NCI-H510A treated with DMSO at 0.1 percent for 48 hours (cell line): ENCODE results near the gene KCTD1.
A peak's percentile ranks its signal among the peaks of the same experiment; 100 is the strongest.

Experiments
- DNase-seq: peaks from one replicate; lab custom pipeline; 2025; lab: John Stamatoyannopoulos, UW

The KCTD1 gene

GRCh38 chr18:26524002-26524401 lies 24.4 kb downstream of the KCTD1 start:
- DNase-seq = no peak

- no peak for DNase-seq
Measured at GRCh38 chr18:26521617-26522016, 26.7 kb downstream of the KCTD1 start.

DNA sequence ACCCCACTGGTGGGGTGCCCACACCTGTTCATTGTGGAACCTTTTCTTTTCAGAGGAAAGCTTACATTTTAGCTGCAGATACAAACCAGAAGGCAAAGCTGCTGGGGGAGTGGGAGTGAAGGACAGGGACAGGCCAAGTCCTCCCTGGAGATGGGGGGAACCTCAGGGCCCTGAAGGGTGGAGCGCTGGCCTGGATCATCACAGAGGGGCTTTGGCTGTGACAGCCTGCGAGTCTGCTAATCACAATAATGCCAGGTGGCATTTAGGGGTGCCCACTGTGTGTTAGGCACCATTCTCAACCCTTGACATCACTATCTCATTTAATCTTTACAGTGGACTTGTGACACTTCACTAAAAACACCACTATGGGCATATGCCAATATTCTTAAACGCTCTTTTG lies 27.4 kb downstream of the KCTD1 start:
- no peak for DNase-seq

DNA sequence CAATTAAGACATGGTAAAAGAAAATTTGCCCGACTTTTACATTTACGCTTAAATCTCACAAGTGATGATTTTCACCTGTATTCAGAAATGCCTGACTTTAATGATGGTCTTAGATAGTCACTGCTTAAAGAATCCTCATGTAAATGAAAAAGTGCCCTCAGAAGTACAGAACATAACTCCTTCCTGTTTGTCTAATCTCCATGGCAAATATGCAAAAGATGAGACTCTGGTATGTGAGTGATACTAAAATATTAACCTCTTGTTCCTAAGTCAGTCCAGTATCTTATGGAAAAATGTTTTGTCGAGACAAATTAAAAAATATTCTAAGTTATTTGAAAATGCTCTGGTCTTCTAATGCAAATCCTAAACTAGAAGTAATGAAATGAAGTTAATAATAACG lies 29.2 kb downstream of the KCTD1 start:
- DNase-seq = no peak

- DNase-seq = no peak
Measured at GRCh38 chr18:26516964-26517363, 31.4 kb downstream of the KCTD1 start.

GRCh38 chr18:26515643-26516487 lies 32.5 kb downstream of the KCTD1 start:
- DNase-seq = no peak

DNA sequence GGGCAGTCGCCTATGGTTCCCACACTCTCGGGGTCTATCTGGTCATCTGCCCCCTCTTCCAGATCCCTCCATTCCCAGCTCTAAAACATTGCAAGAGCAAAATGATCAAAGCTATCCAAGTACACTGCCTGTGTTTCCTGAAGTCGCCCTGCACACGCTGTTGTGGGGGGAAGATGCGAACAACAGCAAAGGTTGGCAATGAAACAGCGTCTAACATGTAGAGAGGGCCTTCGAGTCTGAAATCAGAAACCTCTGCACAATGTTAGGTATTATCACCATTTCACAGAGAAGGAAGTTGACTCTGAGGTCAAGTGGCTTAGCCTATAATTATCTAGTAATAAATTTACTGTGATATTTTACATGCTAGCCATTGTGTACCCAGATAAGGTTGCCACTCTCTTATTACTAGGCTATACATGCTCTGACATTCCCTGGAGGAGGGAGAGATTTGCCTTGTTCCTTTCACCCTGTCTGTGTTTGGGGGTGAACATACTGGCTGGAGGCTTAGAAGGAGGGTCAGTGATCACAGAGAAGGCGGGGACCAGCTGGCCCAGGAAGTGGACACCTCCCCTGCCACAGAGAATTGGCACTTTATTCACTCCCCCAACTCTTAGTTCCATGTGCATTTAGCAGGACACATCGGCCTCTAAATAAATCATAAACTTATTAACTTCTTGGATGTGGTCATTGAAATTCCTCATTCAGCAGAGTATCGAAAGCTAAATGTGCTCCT lies 36.8 kb downstream of the KCTD1 start:
- peak; percentile 61 for DNase-seq

GRCh38 chr18:26510337-26510736 lies 38.0 kb downstream of the KCTD1 start:
- DNase-seq = no peak

- DNase-seq = peak; percentile 15
Measured at GRCh38 chr18:26506012-26506411, 42.3 kb downstream of the KCTD1 start.

DNA sequence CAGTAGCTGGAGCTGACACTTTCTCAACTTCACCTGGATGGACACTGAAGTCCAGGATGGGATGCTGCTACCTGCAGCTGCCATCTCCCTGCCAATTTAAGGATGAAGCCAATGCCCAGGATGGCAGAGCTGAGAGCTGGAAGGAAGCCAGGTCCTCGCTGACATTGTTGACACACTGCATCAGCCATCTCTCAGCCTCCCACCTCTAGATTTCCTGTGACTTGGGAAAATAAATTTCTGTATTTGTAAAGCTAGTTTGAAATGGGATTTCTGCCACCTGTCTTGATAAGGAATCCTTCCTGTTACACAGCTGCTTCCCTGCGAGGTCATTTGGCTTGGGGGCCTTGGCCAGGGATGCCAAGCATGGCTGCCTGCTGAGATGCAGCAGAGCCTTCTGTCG lies 43.5 kb downstream of the KCTD1 start:
- peak; percentile 53 for DNase-seq

DNA sequence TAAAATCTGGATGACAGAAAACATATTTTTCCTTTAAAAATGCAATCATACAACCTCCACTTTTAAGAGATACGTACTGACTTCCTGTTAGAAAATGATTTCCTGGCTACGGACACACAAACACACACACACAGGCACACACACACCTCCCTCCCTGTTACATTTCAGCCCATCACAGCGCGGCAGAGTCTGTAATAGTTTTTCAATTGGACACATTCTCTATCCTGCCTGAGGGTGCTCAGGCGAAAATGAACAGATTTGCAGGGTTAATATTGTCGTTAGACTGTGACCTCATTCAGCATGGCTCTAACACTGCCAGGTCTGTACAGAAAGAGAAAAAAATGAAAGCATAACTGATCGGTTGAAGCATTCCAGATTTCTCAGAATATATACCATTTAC lies 45.0 kb downstream of the KCTD1 start:
- DNase-seq = no peak

DNA sequence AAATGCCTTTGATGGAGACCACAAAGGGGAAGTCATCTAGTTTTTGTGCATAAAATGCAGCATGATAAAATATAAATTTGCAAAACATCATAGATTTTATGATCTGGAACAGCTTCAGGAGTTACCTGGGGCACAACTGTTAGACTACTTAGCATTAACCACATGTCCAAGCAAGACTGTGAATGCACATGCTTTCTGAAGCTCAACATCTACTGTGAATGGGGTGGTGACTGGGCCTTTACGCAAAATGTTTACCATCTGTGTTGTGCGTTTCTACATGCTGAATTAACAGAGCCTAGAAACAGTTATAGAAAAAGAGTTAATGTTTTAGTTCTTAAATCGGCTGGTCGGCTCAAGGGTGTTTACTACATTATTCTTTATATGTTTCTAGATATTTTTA lies 45.5 kb downstream of the KCTD1 start:
- no peak for DNase-seq

DNA sequence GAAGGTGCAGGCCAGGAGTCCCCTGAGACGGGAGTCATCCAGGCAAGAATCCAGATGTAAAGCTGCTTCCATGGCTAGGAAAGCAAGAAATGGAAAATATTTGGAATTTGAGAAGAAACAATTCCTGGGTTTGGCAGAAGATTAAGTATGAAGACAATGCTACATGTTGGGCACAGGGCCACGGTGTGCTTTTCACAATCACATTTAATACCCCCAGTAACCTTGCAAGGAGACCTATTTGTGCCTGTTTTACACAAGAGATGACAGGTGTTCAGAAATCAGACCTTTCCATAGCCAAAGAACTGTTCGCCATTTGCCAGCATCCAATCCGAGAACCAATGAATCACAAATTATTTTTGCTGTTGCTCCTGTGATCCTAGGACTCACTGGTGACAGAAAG lies 50.5 kb downstream of the KCTD1 start:
- DNase-seq = no peak

DNA sequence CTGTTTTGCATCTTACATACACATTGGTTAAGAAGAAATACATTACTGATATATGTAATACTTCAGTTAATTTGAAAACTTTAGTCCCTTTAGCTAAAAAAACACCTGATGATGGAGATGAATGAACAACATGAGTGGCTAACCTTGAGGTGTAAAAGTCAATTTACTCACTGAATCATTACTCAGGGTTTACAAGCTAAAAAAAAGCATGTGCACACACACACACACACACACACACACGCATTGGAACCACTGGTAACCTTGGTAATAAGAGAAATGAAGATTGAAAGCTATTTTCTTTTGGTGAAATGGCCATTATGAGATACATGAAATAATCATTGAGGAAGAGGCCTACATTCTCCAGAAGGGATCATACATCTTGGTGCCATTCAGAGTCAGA lies 51.8 kb downstream of the KCTD1 start:
- DNase-seq = no peak

DNA sequence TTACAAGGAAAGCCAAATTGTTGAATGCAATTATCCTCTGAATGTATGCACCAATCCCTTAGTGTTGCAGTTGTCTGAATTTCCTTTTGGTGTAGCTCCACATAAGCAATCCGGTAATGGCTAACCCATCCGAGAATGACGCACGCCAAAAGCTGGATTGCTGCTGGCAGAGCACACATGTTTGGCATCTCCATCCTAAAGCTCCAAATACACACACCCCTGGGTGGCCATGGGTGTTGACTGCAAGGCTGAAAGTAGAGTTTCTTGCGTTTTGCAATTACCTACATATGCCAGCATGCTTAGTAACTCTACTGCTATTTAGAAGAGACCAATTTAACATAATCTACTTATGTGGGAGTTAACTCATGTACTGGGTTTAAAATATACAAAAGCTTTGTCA lies 53.1 kb downstream of the KCTD1 start:
- DNase-seq = no peak

DNA sequence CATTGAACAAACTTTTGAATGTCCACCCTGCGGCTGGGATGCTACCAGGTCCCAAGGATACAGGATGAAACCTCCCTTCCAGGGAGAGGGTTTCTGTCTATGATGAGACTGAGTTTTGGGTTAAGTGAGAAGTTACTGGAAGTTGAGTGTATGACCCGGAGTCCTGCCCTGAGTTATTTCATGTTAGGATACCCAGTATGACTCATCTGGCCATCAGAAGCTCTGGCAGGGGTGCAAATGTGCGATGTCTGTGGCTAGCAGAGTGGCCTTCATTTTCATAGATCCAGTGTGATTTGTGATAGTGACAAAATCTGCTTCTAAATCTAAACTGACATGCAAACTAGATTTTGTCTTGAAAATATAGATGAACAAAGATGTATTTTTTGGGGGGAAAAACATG lies 55.3 kb downstream of the KCTD1 start:
- DNase-seq = no peak

GRCh38 chr18:26491194-26491816 lies 57.0 kb downstream of the KCTD1 start:
- no peak for DNase-seq

DNA sequence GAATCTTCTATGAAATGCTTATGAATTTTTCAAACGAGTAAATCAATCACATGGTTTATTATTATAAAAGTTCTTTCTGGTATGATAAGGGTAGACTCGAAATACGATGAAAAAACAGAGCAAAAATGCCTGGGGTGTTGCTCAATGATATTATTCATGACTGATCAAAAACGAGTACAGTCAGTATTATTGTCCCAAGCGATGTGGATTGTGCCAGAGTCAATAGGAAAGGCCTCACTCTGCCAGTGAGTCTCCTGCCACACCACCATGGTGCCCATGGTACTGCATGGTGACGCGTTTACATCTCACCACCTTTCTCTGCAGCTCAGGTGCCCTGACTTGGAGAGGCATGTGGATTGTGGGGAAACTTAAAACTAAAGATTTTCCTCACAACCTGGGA lies 58.5 kb downstream of the KCTD1 start:
- no peak for DNase-seq

GRCh38 chr18:26489191-26489590 lies 59.2 kb downstream of the KCTD1 start:
- no peak for DNase-seq

DNA sequence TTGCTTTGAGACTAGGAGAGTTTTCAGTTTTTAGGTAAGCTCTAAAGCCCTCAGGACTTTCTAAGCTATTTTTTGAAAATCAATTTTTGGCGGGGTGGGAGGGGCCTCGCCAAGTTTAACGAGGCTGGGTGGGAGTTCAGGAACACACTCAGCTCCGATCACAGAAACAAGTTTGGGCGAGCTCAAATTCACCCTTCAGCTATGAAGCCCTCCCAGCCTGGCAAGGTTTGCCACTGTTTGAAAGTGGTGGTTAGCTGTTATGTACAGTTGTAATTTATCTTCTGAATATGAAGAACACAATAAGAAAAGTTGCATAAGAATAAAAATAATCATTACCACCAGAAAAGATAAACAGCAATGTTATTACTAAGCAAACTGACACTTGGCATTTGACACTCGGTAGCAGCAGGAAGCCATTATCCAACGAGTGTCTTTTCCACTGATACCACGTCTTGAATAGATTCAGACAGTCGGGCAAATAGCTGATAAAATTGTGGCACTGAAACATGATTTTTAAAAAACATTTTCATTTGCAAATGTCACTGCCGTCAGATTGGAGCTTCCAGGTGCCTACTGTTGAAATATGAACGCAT lies 59.8 kb downstream of the KCTD1 start:
- no peak for DNase-seq

- DNase-seq = no peak
Measured at GRCh38 chr18:26487437-26487836, 60.9 kb downstream of the KCTD1 start.

GRCh38 chr18:26483633-26484032 lies 64.7 kb downstream of the KCTD1 start:
- no peak for DNase-seq

- DNase-seq = no peak
Measured at GRCh38 chr18:26482569-26482968, 65.8 kb downstream of the KCTD1 start.
